WTC11 (cell line): ENCODE data around the gene MECP2. TPM values are rescaled to one million over a fixed set of nuclear protein-coding genes. Genes with fewer than 3 reads are reported as not detected.

Experiments used
- ATAC-seq: fragments of 200-7000 bp; cut with Tn5 transposase; 2 replicates; pipeline ENCODE4 v1.10.0; 2021; ENCODE audit warnings: mild to moderate bottlenecking, moderate library complexity
- CTCF ChIA-PET: fragments of 300-600 bp; sonication (Branson Sonifier 250); formaldehyde crosslinking; loops from one replicate; lab custom pipeline; 2021; ENCODE audit warnings: antibody characterized with exemption; lab: Charles Lee
- POLR2A ChIA-PET: fragments of 350-600 bp; sonication (Branson Sonifier 250); formaldehyde crosslinking; loops from one replicate; lab custom pipeline; 2021; ENCODE audit warnings: antibody characterized with exemption; lab: Charles Lee
- DNase-seq: peaks from one replicate; pipeline ENCODE4 v3.0.0; 2021; ENCODE audit warnings: low spot score
- H3K27ac Mint-ChIP-seq: 2 replicates; pipeline ENCODE4 v1.8.0; 2021; ENCODE audit warnings: mixed read lengths
- H3K27me3 Mint-ChIP-seq: 2 replicates; pipeline ENCODE4 v1.8.0; 2021; ENCODE audit warnings: low read depth, mild to moderate bottlenecking, moderate library complexity, mixed read lengths
- H3K36me3 Mint-ChIP-seq: 2 replicates; pipeline ENCODE4 v1.8.0; 2021; ENCODE audit warnings: mixed read lengths
- H3K4me1 Mint-ChIP-seq: 2 replicates; pipeline ENCODE4 v1.8.0; 2022; ENCODE audit warnings: mixed read lengths
- H3K4me3 Mint-ChIP-seq: 2 replicates; pipeline ENCODE4 v1.8.0; 2021; ENCODE audit warnings: mild to moderate bottlenecking, moderate library complexity, mixed read lengths
- H3K9me3 Mint-ChIP-seq: 2 replicates; pipeline ENCODE4 v1.8.0; 2021; ENCODE audit warnings: mixed read lengths
- ATF3 ChIP-seq: sonication (generic); formaldehyde crosslinking; conservative IDR thresholded peaks from 2 replicates; pipeline ENCODE4 v1.8.1; 2022; ENCODE audit warnings: mild to moderate bottlenecking, missing genetic modification reagents
- E2F5 ChIP-seq: sonication (generic); formaldehyde crosslinking; IDR thresholded peaks from 2 replicates; pipeline ENCODE4 v1.8.1; 2022; ENCODE audit warnings: mild to moderate bottlenecking, moderate library complexity, missing genetic modification reagents
- FOXK1 ChIP-seq: sonication (generic); formaldehyde crosslinking; IDR thresholded peaks from 2 replicates; pipeline ENCODE4 v1.8.0; 2022; ENCODE audit warnings: mild to moderate bottlenecking, moderate library complexity, missing genetic modification reagents
- FOXP4 ChIP-seq: sonication (generic); formaldehyde crosslinking; IDR thresholded peaks from 2 replicates; pipeline ENCODE4 v1.8.0; 2022; ENCODE audit warnings: mild to moderate bottlenecking, missing genetic modification reagents
- GRHL2 ChIP-seq: fragments of 250-450 bp; sonication (Bioruptor Pico); IDR thresholded peaks from 2 replicates; pipeline ENCODE4 v1.8.0; 2022; ENCODE audit warnings: mild to moderate bottlenecking, moderate library complexity; ENCODE audit not compliant: insufficient replicate concordance, severe bottlenecking
- HMGXB4 ChIP-seq: sonication (generic); formaldehyde crosslinking; IDR thresholded peaks from 2 replicates; pipeline ENCODE4 v1.8.1; 2023; ENCODE audit warnings: mild to moderate bottlenecking, moderate library complexity, missing genetic modification reagents
- NFYB ChIP-seq: sonication (generic); formaldehyde crosslinking; conservative IDR thresholded peaks from 2 replicates; pipeline ENCODE4 v1.8.0; 2022; ENCODE audit warnings: low read depth, missing genetic modification reagents
- PRDM15 ChIP-seq: sonication (generic); formaldehyde crosslinking; IDR thresholded peaks from 2 replicates; pipeline ENCODE4 v1.8.0; 2022; ENCODE audit warnings: missing genetic modification reagents
- SMAD4 ChIP-seq: sonication (generic); formaldehyde crosslinking; IDR thresholded peaks from 2 replicates; pipeline ENCODE4 v1.8.0; 2022; ENCODE audit warnings: mild to moderate bottlenecking, missing genetic modification reagents
- STAT6 ChIP-seq: sonication (generic); formaldehyde crosslinking; conservative IDR thresholded peaks from 2 replicates; pipeline ENCODE4 v1.8.1; 2023; ENCODE audit warnings: mild to moderate bottlenecking, low read depth, missing genetic modification reagents, moderate library complexity
- ZNF416 ChIP-seq: fragments of 250-450 bp; sonication (Bioruptor Pico); IDR thresholded peaks from 2 replicates; pipeline ENCODE4 v1.9.0; 2021; ENCODE audit warnings: mild to moderate bottlenecking, inconsistent platforms
- ZNF423 ChIP-seq: fragments of 250-450 bp; sonication (Bioruptor Pico); IDR thresholded peaks from 2 replicates; pipeline ENCODE4 v2.1.2; 2022; ENCODE audit warnings: mild to moderate bottlenecking, moderate library complexity
- ZSCAN18 ChIP-seq: fragments of 250-450 bp; sonication (Bioruptor Pico); IDR thresholded peaks from 2 replicates; pipeline ENCODE4 v2.1.2; 2022; ENCODE audit warnings: mild to moderate bottlenecking, moderate library complexity
- total RNA-seq: library from RNA; stranded (reverse); gene quantifications from 3 replicates; pipeline ENCODE4 v1.2.3, GENCODE V29; 2021

MECP2 gene
- total RNA-seq, 1 experiment from 2014 or later = 28.7 TPM

GRCh38 chrX:154113729-154114128 is 16.2 kb upstream of the MECP2 start (continued):
- TF ChIP-seq PRDM15 (CRISPR knock-in tag) (no peak), FOXK1 (CRISPR knock-in tag) (no peak), ZNF423 (CRISPR knock-in tag) (no peak)
- TF ChIP-seq, all 79 proteins: peak for 0

GRCh38 chrX:154098551-154098950 is 1.0 kb upstream of the MECP2 start:
- no peaks in the 10 kb centered on the region for H3K36me3 Mint-ChIP-seq
- no peak for ATAC-seq
- DNase-seq = no peak
- TF ChIP-seq HMGXB4 (no peak), SMAD4 (CRISPR knock-in tag) (no peak), STAT6 (CRISPR knock-in tag) (no peak)
- TF ChIP-seq, all 79 proteins: peak for 0
- peak overlapping the region; percentile 67; the same call in 1 of the 2 replicates for H3K4me3 Mint-ChIP-seq
- peaks cover 35% of the 10 kb centered on the region for H3K4me1 Mint-ChIP-seq
- ChIA-PET POLR2A (no interaction called here), CTCF (interaction anchor here (0.7 to 1.3 kb wide), 2 partner anchors 85 to 210 kb away, joined by 3 to 7 read pairs; no protein-coding TSS in a partner anchor)
- H3K9me3 Mint-ChIP-seq = no peaks in the 10 kb centered on the region
- H3K27me3 Mint-ChIP-seq = no peaks in the 10 kb centered on the region
- H3K27ac Mint-ChIP-seq = peak overlapping the region; percentile 71; the same call in 1 of the 2 replicates

GRCh38 chrX:154097003-154097588 is 421 bp downstream of the MECP2 start:
- H3K36me3 Mint-ChIP-seq = no peaks in the 10 kb centered on the region
- no peak for TF ChIP-seq ATF3 (CRISPR knock-in tag)
- TF ChIP-seq GRHL2 (CRISPR knock-in tag) = no peak
- no peak for TF ChIP-seq ZSCAN18 (CRISPR knock-in tag)
- no peak for TF ChIP-seq FOXP4 (CRISPR knock-in tag)
- TF ChIP-seq NFYB = no peak
- TF ChIP-seq E2F5 = no peak
- no peak for TF ChIP-seq ZNF416
- H3K4me1 Mint-ChIP-seq = peaks cover 47% of the 10 kb centered on the region
- CTCF ChIA-PET = interaction anchor here (1.3 kb wide), 2 partner anchors 83 to 211 kb away, joined by 6 to 7 read pairs; no protein-coding TSS in a partner anchor
- no peaks in the 10 kb centered on the region for H3K27me3 Mint-ChIP-seq
- no peaks in the 10 kb centered on the region for H3K9me3 Mint-ChIP-seq
- no peak overlapping the region for H3K27ac Mint-ChIP-seq
- DNase-seq (peak; percentile 68), ATAC-seq (peak; percentile 16)
- POLR2A ChIA-PET = no interaction called here
- peak overlapping the region; percentile 80 for H3K4me3 Mint-ChIP-seq
